K562 (cell line): ENCODE data around the gene SHE. TPM values are rescaled to one million over a fixed set of nuclear protein-coding genes. Genes with fewer than 3 reads are reported as not detected.

Source experiments
- ATF7 ChIP-seq: fragments of 450-650 bp; IDR thresholded peaks from 2 replicates; pipeline ENCODE4 v1.7.1; 2014; ENCODE audit warnings: mild to moderate bottlenecking, moderate library complexity
- CHD7 ChIP-seq: fragments of 200-600 bp; sonication (generic); IDR thresholded peaks from one replicate; pipeline ENCODE4 v1.6.1; 2012; ENCODE audit warnings: mild to moderate bottlenecking, low read depth, low read length, inconsistent platforms
- NFATC3 ChIP-seq: fragments of 450-650 bp; IDR thresholded peaks from 2 replicates; pipeline ENCODE4 v1.6.1; 2017; ENCODE audit warnings: mild to moderate bottlenecking
- SPI1 ChIP-seq: IDR thresholded peaks from 2 replicates; pipeline ENCODE4 v1.6.1; 2011; ENCODE audit warnings: low read depth, low read length, control low read depth, borderline replicate concordance
- ZNF224 ChIP-seq: sonication (generic); formaldehyde crosslinking; IDR thresholded peaks from 2 replicates; pipeline ENCODE4 v1.8.0; 2022; ENCODE audit warnings: mild to moderate bottlenecking, missing genetic modification reagents
- polyA plus RNA-seq, 8 experiments: library from polyadenylated mRNA; depleted of rRNA in 4 of 8; stranded (reverse) in 5 of 8; unstranded in 3 of 8; fragments of >200 nt; fragmentation: Nextera tagmentation in 2 of 8; fragmentation: Illumina TruSeq in 1 of 8; extraction: Ambion mirVana in 2 of 8; extraction: Trizol in 1 of 8; gene quantifications; 2 replicates each; pipeline versions ENCODE4 v1.2.1 to v1.2.3, GENCODE V29; 2011 to 2014; ENCODE audit warnings: inconsistent platforms in 1 of 8, missing spikeins in 1 of 8
- total RNA-seq, 7 experiments: library from RNA; depleted of rRNA in 6 of 7; stranded (reverse); fragments of >200 nt in 6 of 7; fragmentation: Illumina TruSeq in 2 of 7; extraction: Trizol in 2 of 7; gene quantifications; 2 replicates each; pipeline versions ENCODE4 v1.2.1 to v1.2.3, GENCODE V29; 2011 to 2021; ENCODE audit warnings: low replicate concordance in 1 of 7

Gene SHE
- total and polyA plus RNA-seq, 9 of the 15 experiments (the other 6 are each of a cell fraction or from before 2014, with no cell fraction given) = 0.01 to 0.05 TPM; not detected in 7

- TF ChIP-seq CHD7 (no peak), ZNF224 (no peak), NFATC3 (no peak), ATF7 (no peak), SPI1 (no peak)
Observed at GRCh38 chr1:154471304-154471703, 30.9 kb downstream of the SHE start (continued).
